Esophagus squamous epithelium (tissue), 5 donors: Measurements from ENCODE around the gene BPIFB3. TPM values are rescaled to one million over a fixed set of nuclear protein-coding genes. Genes with fewer than 3 reads are reported as not detected.

ENCODE experiments used
- DNase-seq: peaks from one replicate; lab custom pipeline; 2025; lab: John Stamatoyannopoulos, UW
- H3K27ac ChIP-seq, 4 donors: fragments of 200-600 bp; sonication (generic); one replicate each; pipeline ENCODE4 v1.5.1; 2016 to 2019; ENCODE audit warnings: mild to moderate bottlenecking in 1 of 4
- H3K27me3 ChIP-seq, 4 donors: fragments of 200-600 bp; sonication (generic); 1 replicate in 3 of 4; 2 replicates in 1 of 4; pipeline versions ENCODE4 v1.5.1 to v1.6.0; 2017 to 2021; ENCODE audit warnings: antibody characterized with exemption in 1 of 4
- H3K36me3 ChIP-seq, 3 donors: fragments of 200-600 bp; sonication (generic); one replicate each; pipeline ENCODE4 v1.5.1; 2016 to 2019
- H3K4me1 ChIP-seq, 3 donors: fragments of 200-600 bp; sonication (generic); one replicate each; pipeline ENCODE4 v1.5.1; 2017 to 2019
- H3K4me3 ChIP-seq, 4 donors: fragments of 200-600 bp; sonication (generic); 1 replicate in 3 of 4; 2 replicates in 1 of 4; pipeline ENCODE4 v1.5.1; 2016 to 2019; ENCODE audit warnings: mild to moderate bottlenecking in 2 of 4, moderate library complexity in 1 of 4
- H3K9me3 ChIP-seq, 3 donors: fragments of 200-600 bp; sonication (generic); one replicate each; pipeline ENCODE4 v1.5.1; 2016 to 2019
- POLR2A ChIP-seq, 4 donors: fragments of 450-650 bp; IDR thresholded peaks; one replicate each; pipeline ENCODE4 v1.6.1; 2017; ENCODE audit warnings: antibody characterized with exemption in 4 of 4, mild to moderate bottlenecking in 4 of 4, moderate library complexity in 3 of 4
- WGBS, 2 donors: methylation state at CpG; one replicate each; pipeline ENCODE4 v1.1.5; 2018; 5-methylcytosine and 5-hydroxymethylcytosine counted together
- intact Hi-C: fragments of 100-400 bp; cut with DNase I; formaldehyde crosslinking; loops from one replicate; pipeline ENCODE4 v1.15.0; 2022
- total RNA-seq, 4 donors: library from RNA; depleted of rRNA; stranded (reverse); fragments of >200 nt; gene quantifications; one replicate each; pipeline ENCODE4 v1.1.0, GENCODE V29; 2016
- TF ChIP-seq, protein P1 (sequence below), 6 experiments: fragments of 450-650 bp in 4 of 6; fragments of 200-600 bp in 2 of 6; sonication (generic) in 2 of 6; IDR thresholded peaks; one replicate each; pipeline ENCODE4 v1.5.1; 2016 to 2019; ENCODE audit warnings: antibody characterized with exemption in 6 of 6, mild to moderate bottlenecking in 4 of 6, moderate library complexity in 4 of 6
- donor health status: DM: yes; HTN: yes; CAD: no.

Gene BPIFB3
- total RNA-seq, 4 donors from 2014 or later = not detected

GRCh38 chr20:33067806-33068205 lies 14.1 kb downstream of the BPIFB3 start:
- WGBS, 2 donors = 69% methylated on average over 3 of the region's 3 CpGs
- no peaks in the 10 kb centered on the region for H3K4me1 ChIP-seq
- peaks cover 0 to 35% (median 0%) of the 10 kb centered on the region in 4 donors for H3K27me3 ChIP-seq
- H3K27ac ChIP-seq = no peak overlapping the region
- TF ChIP-seq POLR2A (IDR thresholded peaks at IDR 0.05) = no peak
- TF ChIP-seq, protein P1, sequence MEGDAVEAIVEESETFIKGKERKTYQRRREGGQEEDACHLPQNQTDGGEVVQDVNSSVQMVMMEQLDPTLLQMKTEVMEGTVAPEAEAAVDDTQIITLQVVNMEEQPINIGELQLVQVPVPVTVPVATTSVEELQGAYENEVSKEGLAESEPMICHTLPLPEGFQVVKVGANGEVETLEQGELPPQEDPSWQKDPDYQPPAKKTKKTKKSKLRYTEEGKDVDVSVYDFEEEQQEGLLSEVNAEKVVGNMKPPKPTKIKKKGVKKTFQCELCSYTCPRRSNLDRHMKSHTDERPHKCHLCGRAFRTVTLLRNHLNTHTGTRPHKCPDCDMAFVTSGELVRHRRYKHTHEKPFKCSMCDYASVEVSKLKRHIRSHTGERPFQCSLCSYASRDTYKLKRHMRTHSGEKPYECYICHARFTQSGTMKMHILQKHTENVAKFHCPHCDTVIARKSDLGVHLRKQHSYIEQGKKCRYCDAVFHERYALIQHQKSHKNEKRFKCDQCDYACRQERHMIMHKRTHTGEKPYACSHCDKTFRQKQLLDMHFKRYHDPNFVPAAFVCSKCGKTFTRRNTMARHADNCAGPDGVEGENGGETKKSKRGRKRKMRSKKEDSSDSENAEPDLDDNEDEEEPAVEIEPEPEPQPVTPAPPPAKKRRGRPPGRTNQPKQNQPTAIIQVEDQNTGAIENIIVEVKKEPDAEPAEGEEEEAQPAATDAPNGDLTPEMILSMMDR (IDR thresholded peaks at IDR 0.05) = no peak
- no peaks in the 10 kb centered on the region for H3K36me3 ChIP-seq
- no peak overlapping the region for H3K4me3 ChIP-seq
- no peak for DNase-seq
- no peaks in the 10 kb centered on the region for H3K9me3 ChIP-seq
- intact Hi-C loops = no loop called here

GRCh38 chr20:33068251-33068939 lies 14.7 kb downstream of the BPIFB3 start:
- intact Hi-C loops = no loop called here
- DNase-seq = no peak

DNA sequence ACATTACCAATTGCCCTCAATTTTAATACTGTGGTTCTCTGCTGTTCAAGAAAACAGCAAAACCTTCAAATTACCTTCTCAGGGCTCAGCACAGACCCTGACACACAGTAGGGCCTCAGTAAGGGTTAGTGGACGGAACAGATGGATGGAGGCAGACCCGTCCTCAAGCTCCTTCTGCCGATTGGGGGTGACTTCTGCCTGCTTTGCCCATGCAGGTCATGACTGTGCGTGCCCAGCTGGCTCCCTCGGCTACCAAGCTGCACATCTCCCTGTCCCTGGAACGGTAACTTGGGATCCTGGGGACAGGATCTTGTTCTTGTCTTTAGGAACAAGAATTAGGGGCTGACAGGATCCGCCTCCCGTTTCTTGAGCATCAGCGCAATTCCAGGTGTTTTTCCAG lies 16.0 kb downstream of the BPIFB3 start:
- WGBS, 2 donors = 82 to 90% methylated on average over 6 to 7 of the region's 9 CpGs
- TF ChIP-seq, protein P1 (IDR thresholded peaks at IDR 0.05) = no peak
- intact Hi-C loops = no loop called here

More at GRCh38 chr20:33068251-33068939, 14.7 kb downstream of the BPIFB3 start:
- Histone ChIP-seq H3K4me3 (no peak overlapping the region), H3K36me3 (no peaks in the 10 kb centered on the region), H3K9me3 (no peaks in the 10 kb centered on the region), H3K27ac (no peak overlapping the region), H3K4me1 (no peaks in the 10 kb centered on the region), H3K27me3 (peaks cover 0 to 34% (median 0%) of the 10 kb centered on the region in 4 donors)
- WGBS, 2 donors = 80 to 90% methylated on average over 6 to 7 of the region's 12 CpGs
- no peak for TF ChIP-seq POLR2A (IDR thresholded peaks at IDR 0.05)
- TF ChIP-seq, protein P1 (IDR thresholded peaks at IDR 0.05) = no peak

DNA sequence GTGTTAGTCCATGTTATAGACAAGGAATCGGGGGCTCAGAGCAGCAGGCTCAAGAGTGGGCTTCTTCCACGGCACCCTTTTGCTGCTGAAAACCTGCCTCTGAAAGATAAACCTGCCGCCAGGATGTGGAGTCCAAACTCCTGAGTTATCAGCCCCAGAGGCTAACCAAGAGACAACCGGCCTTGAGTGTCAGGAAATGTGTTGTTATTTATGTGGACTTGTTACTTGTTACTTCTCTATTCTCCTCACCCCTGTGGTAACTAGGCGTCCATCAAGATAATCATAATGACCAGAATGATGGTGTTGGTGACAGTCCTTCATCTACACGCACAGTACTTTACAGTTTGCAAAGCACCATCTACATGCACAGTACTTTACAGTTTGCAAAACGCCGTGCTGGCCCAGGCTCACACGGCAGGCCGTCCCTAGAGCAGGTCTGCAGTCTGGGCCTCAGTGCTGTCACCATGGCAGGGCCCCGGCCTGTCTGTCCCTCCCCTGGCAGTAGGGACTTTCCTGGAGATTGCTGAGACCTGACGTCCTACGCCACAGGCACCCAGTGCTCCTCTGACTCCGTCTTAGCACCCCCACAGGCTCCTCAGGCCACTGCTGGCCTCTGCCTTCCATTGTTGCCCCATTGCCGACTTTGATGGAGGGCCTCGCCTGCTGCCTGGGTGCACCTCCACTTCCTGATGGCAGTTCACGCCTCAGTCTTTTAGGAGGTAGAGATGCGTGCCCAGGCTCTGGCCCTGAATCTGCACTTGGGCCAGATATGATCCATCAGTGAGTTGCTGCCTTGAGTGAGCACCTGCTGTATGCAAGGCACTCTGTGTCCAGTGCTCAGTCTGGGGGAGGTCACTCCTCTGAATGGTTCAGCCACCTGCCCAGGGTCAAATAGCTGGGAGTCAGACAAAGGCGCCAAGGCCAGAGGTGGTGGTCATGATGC lies 16.7 kb downstream of the BPIFB3 start:
- Histone ChIP-seq H3K4me1 (no peaks in the 10 kb centered on the region), H3K4me3 (no peak overlapping the region), H3K9me3 (no peaks in the 10 kb centered on the region), H3K27ac (no peak overlapping the region), H3K27me3 (peaks cover 0 to 44% (median 0%) of the 10 kb centered on the region in 4 donors), H3K36me3 (no peaks in the 10 kb centered on the region)
- no peak for DNase-seq
- intact Hi-C loops = no loop called here
- 61 to 79% methylated on average over 6 to 10 of the region's 19 CpGs for WGBS, 2 donors
- TF ChIP-seq, protein P1 (IDR thresholded peaks at IDR 0.05) = no peak
- no peak for TF ChIP-seq POLR2A (IDR thresholded peaks at IDR 0.05)

More for the DNA sequence above, 16.0 kb downstream of the BPIFB3 start:
- H3K4me1 ChIP-seq = no peaks in the 10 kb centered on the region
- H3K27me3 ChIP-seq = peaks cover 0 to 39% (median 0%) of the 10 kb centered on the region in 4 donors
- no peaks in the 10 kb centered on the region for H3K36me3 ChIP-seq
- no peak overlapping the region for H3K27ac ChIP-seq
- no peaks in the 10 kb centered on the region for H3K9me3 ChIP-seq
- DNase-seq = no peak
- H3K4me3 ChIP-seq = no peak overlapping the region

GRCh38 chr20:33071198-33071597 lies 17.5 kb downstream of the BPIFB3 start:
- H3K36me3 ChIP-seq = no peaks in the 10 kb centered on the region
- H3K27ac ChIP-seq = no peak overlapping the region
- DNase-seq = no peak
- peaks cover 0 to 52% (median 0%) of the 10 kb centered on the region in 4 donors for H3K27me3 ChIP-seq
- no peak for TF ChIP-seq POLR2A (IDR thresholded peaks at IDR 0.05)
- TF ChIP-seq, protein P1 (IDR thresholded peaks at IDR 0.05) = no peak
- intact Hi-C loops = no loop called here
- WGBS, 2 donors = 88 to 93% methylated on average over 3 to 4 of the region's 5 CpGs
- H3K9me3 ChIP-seq = no peaks in the 10 kb centered on the region
- H3K4me1 ChIP-seq = no peaks in the 10 kb centered on the region
- no peak overlapping the region for H3K4me3 ChIP-seq
